Measurements from ENCODE around the gene WDPCP. TPM values are rescaled to one million over a fixed set of nuclear protein-coding genes. Genes with fewer than 3 reads are reported as not detected.
"Not testable (repeated sequence)": the region's sequence is repeated elsewhere in the genome, so short reads cannot be mapped to it uniquely, and the experiment has no call there.

Gene WDPCP
- total RNA-seq, 1 donor from 2014 or later = 12.4 TPM

DNA sequence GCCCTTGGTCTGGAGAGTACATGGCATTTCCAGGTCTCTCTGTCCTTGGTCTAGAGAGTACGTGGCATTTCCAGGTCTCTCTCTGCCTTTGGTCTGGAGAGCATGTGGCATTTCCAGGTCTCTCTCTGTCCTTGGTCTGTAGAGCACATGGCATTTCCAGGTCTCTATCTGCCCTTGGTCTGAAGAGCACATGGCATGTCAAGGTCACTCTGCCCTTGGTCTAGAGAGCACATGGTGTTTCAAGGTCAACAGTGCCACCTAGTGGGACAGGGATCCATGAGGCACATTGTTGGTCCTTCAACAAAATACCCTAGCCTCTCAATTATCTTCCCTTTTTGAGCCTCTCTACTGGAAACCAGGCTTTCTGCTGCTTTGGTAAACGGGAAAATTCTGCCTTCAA lies 287.4 kb downstream of the WDPCP start:
- H3K36me3 Mint-ChIP-seq (ENCODE audit: unreplicated experiment) = peaks cover 6% of the 10 kb centered on the region

DNA sequence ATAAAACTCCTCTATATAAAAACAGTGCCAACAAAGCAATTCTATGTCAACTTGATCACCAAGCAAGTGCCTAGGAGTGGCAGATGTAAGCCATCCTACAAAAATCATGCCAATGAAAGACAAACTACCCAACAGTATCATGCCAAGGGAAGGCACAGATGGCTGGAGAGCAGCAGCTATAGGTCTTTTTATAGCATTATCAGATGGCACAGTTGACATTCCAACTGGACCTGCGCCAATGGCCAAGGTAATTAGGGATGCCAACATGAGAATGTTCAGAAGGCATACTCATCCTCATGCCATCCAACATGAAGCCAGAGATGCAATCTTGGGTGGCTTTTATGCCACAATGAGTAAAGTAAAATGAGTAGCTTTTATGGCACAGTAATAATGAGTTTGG lies 300.3 kb downstream of the WDPCP start:
- Mint-ChIP-seq H3K9me3 (ENCODE audit: unreplicated experiment) (peaks cover 40% of the 10 kb centered on the region), H3K4me1 (ENCODE audit: unreplicated experiment) (no peaks in the 10 kb centered on the region), H3K27ac (ENCODE audit: unreplicated experiment) (no peak overlapping the region), H3K4me3 (ENCODE audit: unreplicated experiment) (no peak overlapping the region), H3K27me3 (ENCODE audit: unreplicated experiment) (no peaks in the 10 kb centered on the region), H3K36me3 (ENCODE audit: unreplicated experiment) (peaks cover 7% of the 10 kb centered on the region)
- no peak for DNase-seq (ENCODE audit: extremely low spot score, unreplicated experiment)
- TF ChIP-seq, protein P1, sequence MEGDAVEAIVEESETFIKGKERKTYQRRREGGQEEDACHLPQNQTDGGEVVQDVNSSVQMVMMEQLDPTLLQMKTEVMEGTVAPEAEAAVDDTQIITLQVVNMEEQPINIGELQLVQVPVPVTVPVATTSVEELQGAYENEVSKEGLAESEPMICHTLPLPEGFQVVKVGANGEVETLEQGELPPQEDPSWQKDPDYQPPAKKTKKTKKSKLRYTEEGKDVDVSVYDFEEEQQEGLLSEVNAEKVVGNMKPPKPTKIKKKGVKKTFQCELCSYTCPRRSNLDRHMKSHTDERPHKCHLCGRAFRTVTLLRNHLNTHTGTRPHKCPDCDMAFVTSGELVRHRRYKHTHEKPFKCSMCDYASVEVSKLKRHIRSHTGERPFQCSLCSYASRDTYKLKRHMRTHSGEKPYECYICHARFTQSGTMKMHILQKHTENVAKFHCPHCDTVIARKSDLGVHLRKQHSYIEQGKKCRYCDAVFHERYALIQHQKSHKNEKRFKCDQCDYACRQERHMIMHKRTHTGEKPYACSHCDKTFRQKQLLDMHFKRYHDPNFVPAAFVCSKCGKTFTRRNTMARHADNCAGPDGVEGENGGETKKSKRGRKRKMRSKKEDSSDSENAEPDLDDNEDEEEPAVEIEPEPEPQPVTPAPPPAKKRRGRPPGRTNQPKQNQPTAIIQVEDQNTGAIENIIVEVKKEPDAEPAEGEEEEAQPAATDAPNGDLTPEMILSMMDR (IDR thresholded peaks at IDR 0.05) = no peak

More for the DNA sequence above, 287.4 kb downstream of the WDPCP start:
- Mint-ChIP-seq H3K4me1 (ENCODE audit: unreplicated experiment) (no peaks in the 10 kb centered on the region), H3K4me3 (ENCODE audit: unreplicated experiment) (no peak overlapping the region), H3K9me3 (ENCODE audit: unreplicated experiment) (peaks cover 24% of the 10 kb centered on the region), H3K27me3 (ENCODE audit: unreplicated experiment) (no peaks in the 10 kb centered on the region), H3K27ac (ENCODE audit: unreplicated experiment) (no peak overlapping the region)
- TF ChIP-seq, protein P1 (IDR thresholded peaks at IDR 0.05) = no peak
- DNase-seq (ENCODE audit: extremely low spot score, unreplicated experiment) = no peak

DNA sequence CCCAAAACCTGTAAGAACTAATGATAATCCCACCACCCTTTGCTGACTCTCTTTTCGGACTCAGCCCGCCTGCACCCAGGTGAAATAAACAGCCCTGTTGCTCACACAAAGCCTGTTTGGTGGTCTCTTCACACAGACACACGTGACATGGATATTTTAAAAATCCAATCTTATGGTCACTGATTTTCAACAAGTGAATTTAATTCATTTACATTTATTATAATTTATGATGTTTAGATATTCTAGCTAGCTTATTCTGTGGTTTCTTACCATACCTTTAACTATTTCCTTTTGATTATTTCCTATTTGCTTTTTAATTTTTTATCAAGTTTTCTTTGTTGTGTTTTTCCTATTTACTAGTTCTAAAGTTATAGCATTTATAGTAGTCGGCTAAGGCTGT lies 301.8 kb downstream of the WDPCP start:
- H3K9me3 Mint-ChIP-seq (ENCODE audit: unreplicated experiment) = peaks cover 37% of the 10 kb centered on the region
- DNase-seq (ENCODE audit: extremely low spot score, unreplicated experiment); H3K36me3 Mint-ChIP-seq (ENCODE audit: unreplicated experiment); H3K27me3 Mint-ChIP-seq (ENCODE audit: unreplicated experiment); H3K27ac Mint-ChIP-seq (ENCODE audit: unreplicated experiment); H3K4me3 Mint-ChIP-seq (ENCODE audit: unreplicated experiment); H3K4me1 Mint-ChIP-seq (ENCODE audit: unreplicated experiment): not testable (repeated sequence)

DNA sequence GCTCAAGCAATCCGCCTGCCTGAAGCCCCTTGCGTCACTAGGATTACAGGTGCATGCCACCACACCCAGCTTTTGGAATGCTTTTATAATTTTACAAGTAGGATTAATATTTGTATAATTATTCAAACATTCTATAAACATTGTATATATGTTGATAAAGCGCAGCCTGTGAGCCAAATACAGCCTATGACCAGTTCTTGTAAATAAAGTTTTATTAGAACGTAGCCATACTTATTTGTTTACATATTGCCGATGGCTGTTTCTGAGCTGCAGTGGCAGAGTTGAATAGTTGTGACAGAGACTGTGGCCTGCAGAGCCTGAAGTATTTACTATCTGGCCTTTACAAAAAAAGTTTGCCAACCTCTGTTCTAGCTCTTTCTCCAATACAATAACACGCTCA lies 305.0 kb downstream of the WDPCP start:
- TF ChIP-seq, protein P1 (IDR thresholded peaks at IDR 0.05) = no peak
- Mint-ChIP-seq H3K36me3 (ENCODE audit: unreplicated experiment) (peaks cover 5% of the 10 kb centered on the region), H3K27ac (ENCODE audit: unreplicated experiment) (no peak overlapping the region), H3K4me1 (ENCODE audit: unreplicated experiment) (no peaks in the 10 kb centered on the region), H3K9me3 (ENCODE audit: unreplicated experiment) (peaks cover 48% of the 10 kb centered on the region), H3K27me3 (ENCODE audit: unreplicated experiment) (no peaks in the 10 kb centered on the region), H3K4me3 (ENCODE audit: unreplicated experiment) (no peak overlapping the region)
- no peak for DNase-seq (ENCODE audit: extremely low spot score, unreplicated experiment)

DNA sequence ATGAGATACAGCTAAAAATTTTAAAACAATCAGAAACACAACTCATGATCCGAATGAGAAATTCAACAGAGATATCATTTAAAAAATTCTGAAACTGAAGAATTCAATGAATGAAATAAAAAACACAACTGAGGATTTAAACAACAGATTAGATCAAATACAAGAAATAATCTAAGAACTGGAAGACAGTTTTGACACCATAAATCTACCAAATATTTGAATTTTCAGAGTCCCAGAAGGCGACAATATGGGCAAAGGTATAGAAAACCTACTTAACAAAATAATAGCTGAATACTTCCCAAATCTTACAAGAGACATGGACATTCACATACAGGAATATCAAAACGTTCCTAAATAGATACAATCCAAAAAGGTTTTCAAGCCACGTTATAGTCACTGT lies 315.7 kb downstream of the WDPCP start:
- Mint-ChIP-seq H3K27ac (ENCODE audit: unreplicated experiment) (no peak overlapping the region), H3K4me3 (ENCODE audit: unreplicated experiment) (no peak overlapping the region), H3K36me3 (ENCODE audit: unreplicated experiment) (no peaks in the 10 kb centered on the region), H3K9me3 (ENCODE audit: unreplicated experiment) (peaks cover 54% of the 10 kb centered on the region), H3K4me1 (ENCODE audit: unreplicated experiment) (no peaks in the 10 kb centered on the region), H3K27me3 (ENCODE audit: unreplicated experiment) (peaks cover 4% of the 10 kb centered on the region)
- no peak for DNase-seq (ENCODE audit: extremely low spot score, unreplicated experiment)
- TF ChIP-seq, protein P1 (IDR thresholded peaks at IDR 0.05) = no peak

DNA sequence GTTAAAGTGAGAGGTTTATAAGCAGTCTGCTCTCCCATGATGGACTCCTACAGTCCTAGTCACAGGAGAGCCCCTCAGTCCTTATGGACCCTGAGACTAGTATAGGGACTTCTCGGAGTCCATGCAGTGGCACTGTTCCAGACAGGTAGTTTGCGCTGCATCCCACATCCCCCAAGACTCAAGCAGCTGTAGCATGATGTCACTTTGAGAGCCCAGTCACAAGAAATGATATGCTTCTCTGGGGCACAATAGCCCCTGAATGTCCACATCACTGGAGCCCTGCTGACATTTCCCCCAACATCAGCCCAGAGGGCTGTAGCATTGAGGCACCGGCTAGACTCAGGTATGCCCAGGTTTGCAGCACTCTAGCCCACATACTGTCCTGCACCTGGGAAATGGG lies 317.6 kb downstream of the WDPCP start:
- Mint-ChIP-seq H3K4me1 (ENCODE audit: unreplicated experiment) (no peaks in the 10 kb centered on the region), H3K27me3 (ENCODE audit: unreplicated experiment) (peaks cover 3% of the 10 kb centered on the region), H3K27ac (ENCODE audit: unreplicated experiment) (no peak overlapping the region), H3K4me3 (ENCODE audit: unreplicated experiment) (no peak overlapping the region), H3K9me3 (ENCODE audit: unreplicated experiment) (peaks cover 49% of the 10 kb centered on the region), H3K36me3 (ENCODE audit: unreplicated experiment) (no peaks in the 10 kb centered on the region)
- TF ChIP-seq, protein P1 (IDR thresholded peaks at IDR 0.05) = no peak
- DNase-seq (ENCODE audit: extremely low spot score, unreplicated experiment) = no peak

Measured in osteocyte (in vitro differentiated cells).